OCI-LY1 (cell line): ENCODE data around the gene NUP133.

Experiments
- H2AFZ ChIP-seq: fragments of 200-600 bp; sonication (generic), shearing (Covaris generic); 2 replicates; pipeline ENCODE4 v1.6.0; 2014; ENCODE audit warnings: antibody characterized with exemption, mild to moderate bottlenecking, low read length
- H3F3A ChIP-seq: fragments of 200-600 bp; sonication (generic), shearing (Covaris generic); 2 replicates; pipeline ENCODE4 v1.6.0; 2014; ENCODE audit warnings: mild to moderate bottlenecking, antibody characterized with exemption, low read length, moderate library complexity; ENCODE audit not compliant: insufficient read depth
- H3K27ac ChIP-seq: fragments of 200-600 bp; sonication (generic); 2 replicates; pipeline ENCODE4 v1.5.1; 2014; ENCODE audit warnings: low read length, mixed run types, mild to moderate bottlenecking, low read depth; ENCODE audit not compliant: poor library complexity, severe bottlenecking
- H3K27me3 ChIP-seq: fragments of 200-600 bp; sonication (generic); 2 replicates; pipeline ENCODE4 v1.6.0; 2014; ENCODE audit warnings: antibody characterized with exemption, mild to moderate bottlenecking, low read length, moderate library complexity; ENCODE audit not compliant: insufficient read depth
- H3K36me3 ChIP-seq: fragments of 200-600 bp; sonication (generic); 2 replicates; pipeline ENCODE4 v1.6.1; 2014; ENCODE audit warnings: mild to moderate bottlenecking, antibody characterized with exemption, low read length, moderate library complexity, mixed read lengths; ENCODE audit not compliant: insufficient read depth
- H3K4me1 ChIP-seq: fragments of 200-600 bp; sonication (generic); 2 replicates; pipeline ENCODE4 v1.5.1; 2014; ENCODE audit warnings: mild to moderate bottlenecking, low read length, moderate library complexity; ENCODE audit not compliant: insufficient read depth, severe bottlenecking
- H3K4me2 ChIP-seq: fragments of 200-600 bp; sonication (generic), shearing (Covaris generic); 2 replicates; pipeline ENCODE4 v1.6.1; 2014; ENCODE audit warnings: low read length
- H3K4me3 ChIP-seq: fragments of 200-600 bp; sonication (generic); 2 replicates; pipeline ENCODE4 v1.5.1; 2014; ENCODE audit warnings: low read length, low read depth, mild to moderate bottlenecking, mixed read lengths; ENCODE audit not compliant: poor library complexity, severe bottlenecking
- H3K79me2 ChIP-seq: fragments of 200-600 bp; shearing (Covaris generic); 2 replicates; pipeline ENCODE4 v1.6.1; 2016; ENCODE audit warnings: mixed run types, low read length, mixed read lengths; ENCODE audit not compliant: insufficient read depth
- H3K9ac ChIP-seq: fragments of 200-600 bp; sonication (generic), shearing (Covaris generic); 2 replicates; pipeline ENCODE4 v1.6.1; 2014; ENCODE audit warnings: mild to moderate bottlenecking, low read length, mixed read lengths
- H3K9me2 ChIP-seq: fragments of 200-600 bp; sonication (generic), shearing (Covaris generic); 2 replicates; pipeline ENCODE4 v1.6.1; 2014; ENCODE audit warnings: low read depth, mild to moderate bottlenecking, low read length, mixed read lengths
- H3K9me3 ChIP-seq: fragments of 200-600 bp; shearing (Covaris generic); 2 replicates; pipeline ENCODE4 v1.6.1; 2014; ENCODE audit warnings: low read length, mixed read lengths
- H4K20me1 ChIP-seq: fragments of 200-600 bp; sonication (generic), shearing (Covaris generic); 2 replicates; pipeline ENCODE4 v1.6.0; 2016; ENCODE audit warnings: mild to moderate bottlenecking, low read length; ENCODE audit not compliant: insufficient read depth
- EZH2 ChIP-seq: fragments of 200-600 bp; sonication (generic), shearing (Covaris generic); IDR thresholded peaks from 2 replicates; pipeline ENCODE4 v1.8.0; 2017; ENCODE audit warnings: borderline replicate concordance, mixed run types, mild to moderate bottlenecking, antibody characterized with exemption, low read length, moderate library complexity, mixed read lengths
- TF ChIP-seq, protein P1 (sequence below): fragments of 200-600 bp; sonication (generic), shearing (Covaris generic); IDR thresholded peaks from 2 replicates; pipeline ENCODE4 v1.5.1; 2017; ENCODE audit warnings: mild to moderate bottlenecking, antibody characterized with exemption, low read length, moderate library complexity, mixed read lengths

The NUP133 gene

DNA sequence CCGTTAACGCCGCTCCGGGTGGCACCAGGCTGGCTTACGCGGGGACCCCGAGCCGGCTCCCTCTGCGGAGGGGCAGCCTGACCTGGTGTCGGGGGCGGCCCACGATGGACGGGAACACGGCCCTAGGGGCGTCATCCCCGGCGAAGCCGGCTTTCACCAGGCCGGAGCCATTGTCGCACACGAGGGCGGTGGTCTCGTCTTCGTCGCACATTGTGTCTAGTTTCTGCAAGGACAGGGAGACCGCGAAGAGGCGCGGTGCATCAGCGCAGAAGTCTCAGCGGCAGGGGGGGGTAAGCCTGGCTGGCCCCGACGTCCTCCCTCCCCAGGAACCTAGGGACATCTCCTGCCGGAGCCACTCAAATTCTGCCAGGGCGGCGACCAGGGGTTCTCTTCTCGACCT, 75.2 kb downstream of the NUP133 start:
- Histone ChIP-seq H2AFZ (no peak overlapping the region), H3K27ac (no peak overlapping the region), H3K79me2 (no peaks in the 10 kb centered on the region), H3K36me3 (no peaks in the 10 kb centered on the region), H3K9ac (no peak overlapping the region), H3F3A (no peaks in the 10 kb centered on the region), H3K4me1 (no peaks in the 10 kb centered on the region), H3K4me2 (no peak overlapping the region), H4K20me1 (no peaks in the 10 kb centered on the region), H3K27me3 (no peaks in the 10 kb centered on the region), H3K4me3 (no peak overlapping the region), H3K9me3 (no peaks in the 10 kb centered on the region), H3K9me2 (no peaks in the 10 kb centered on the region)
- TF ChIP-seq, protein P1, sequence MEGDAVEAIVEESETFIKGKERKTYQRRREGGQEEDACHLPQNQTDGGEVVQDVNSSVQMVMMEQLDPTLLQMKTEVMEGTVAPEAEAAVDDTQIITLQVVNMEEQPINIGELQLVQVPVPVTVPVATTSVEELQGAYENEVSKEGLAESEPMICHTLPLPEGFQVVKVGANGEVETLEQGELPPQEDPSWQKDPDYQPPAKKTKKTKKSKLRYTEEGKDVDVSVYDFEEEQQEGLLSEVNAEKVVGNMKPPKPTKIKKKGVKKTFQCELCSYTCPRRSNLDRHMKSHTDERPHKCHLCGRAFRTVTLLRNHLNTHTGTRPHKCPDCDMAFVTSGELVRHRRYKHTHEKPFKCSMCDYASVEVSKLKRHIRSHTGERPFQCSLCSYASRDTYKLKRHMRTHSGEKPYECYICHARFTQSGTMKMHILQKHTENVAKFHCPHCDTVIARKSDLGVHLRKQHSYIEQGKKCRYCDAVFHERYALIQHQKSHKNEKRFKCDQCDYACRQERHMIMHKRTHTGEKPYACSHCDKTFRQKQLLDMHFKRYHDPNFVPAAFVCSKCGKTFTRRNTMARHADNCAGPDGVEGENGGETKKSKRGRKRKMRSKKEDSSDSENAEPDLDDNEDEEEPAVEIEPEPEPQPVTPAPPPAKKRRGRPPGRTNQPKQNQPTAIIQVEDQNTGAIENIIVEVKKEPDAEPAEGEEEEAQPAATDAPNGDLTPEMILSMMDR = no peak
- TF ChIP-seq EZH2 = no peak

DNA sequence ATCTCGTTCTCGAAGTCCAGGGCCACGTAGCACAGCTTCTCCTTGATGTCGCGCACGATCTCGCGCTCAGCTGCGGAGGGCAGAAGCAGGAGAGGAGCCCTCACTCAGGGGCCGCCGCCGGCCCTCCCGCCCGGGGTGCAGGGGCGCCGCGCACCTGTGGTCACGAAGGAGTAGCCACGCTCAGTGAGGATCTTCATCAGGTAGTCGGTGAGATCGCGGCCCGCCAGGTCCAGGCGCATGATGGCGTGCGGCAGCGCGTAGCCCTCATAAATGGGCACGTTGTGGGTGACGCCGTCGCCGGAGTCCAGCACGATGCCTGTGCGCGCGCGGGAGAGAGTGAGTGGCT, 76.1 kb downstream of the NUP133 start:
- no peak overlapping the region for H3K9ac ChIP-seq
- H3K4me1 ChIP-seq = no peaks in the 10 kb centered on the region
- H3K4me2 ChIP-seq = no peak overlapping the region
- no peak for TF ChIP-seq EZH2
- TF ChIP-seq, protein P1 = no peak
- H3K36me3 ChIP-seq = no peaks in the 10 kb centered on the region
- no peaks in the 10 kb centered on the region for H4K20me1 ChIP-seq
- H3K27ac ChIP-seq = no peak overlapping the region
- no peaks in the 10 kb centered on the region for H3K9me2 ChIP-seq
- no peaks in the 10 kb centered on the region for H3F3A ChIP-seq
- H3K9me3 ChIP-seq = no peaks in the 10 kb centered on the region
- no peaks in the 10 kb centered on the region for H3K27me3 ChIP-seq
- H3K79me2 ChIP-seq = no peaks in the 10 kb centered on the region
- H2AFZ ChIP-seq = no peak overlapping the region
- no peak overlapping the region for H3K4me3 ChIP-seq

DNA sequence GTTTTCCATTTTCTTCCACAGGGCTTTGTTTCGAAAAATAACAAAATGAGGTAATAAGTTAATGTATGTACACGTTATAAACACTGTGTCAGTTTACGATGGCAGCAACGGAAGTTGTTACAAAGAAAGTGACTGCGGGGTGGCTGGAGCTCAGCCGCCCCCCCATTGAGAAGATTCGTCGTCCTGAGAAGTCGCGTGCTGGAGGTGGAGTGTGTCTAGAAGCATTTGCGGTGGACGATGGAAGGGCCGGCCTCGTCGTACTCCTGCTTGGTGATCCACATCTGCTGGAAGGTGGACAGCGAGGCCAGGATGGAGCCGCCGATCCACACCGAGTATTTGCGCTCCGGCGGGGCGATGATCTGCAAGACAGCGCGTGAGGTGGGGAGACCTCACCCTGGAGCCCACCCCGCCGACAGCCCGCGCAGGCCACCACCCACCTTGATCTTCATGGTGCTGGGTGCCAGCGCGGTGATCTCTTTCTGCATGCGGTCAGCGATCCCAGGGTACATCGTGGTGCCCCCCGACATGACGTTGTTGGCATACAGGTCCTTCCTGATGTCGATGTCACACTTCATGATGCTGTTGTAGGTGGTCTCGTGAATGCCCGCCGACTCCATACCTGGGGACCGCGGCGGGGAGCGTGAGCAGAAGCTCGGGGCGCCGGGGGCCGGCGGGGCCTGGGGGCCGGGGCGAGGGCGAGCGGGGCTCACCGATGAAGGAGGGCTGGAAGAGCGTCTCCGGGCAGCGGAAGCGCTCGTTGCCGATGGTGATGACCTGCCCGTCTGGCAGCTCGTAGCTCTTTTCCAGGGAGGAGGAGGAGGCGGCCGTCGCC, 76.6 kb downstream of the NUP133 start:
- no peak overlapping the region for H3K4me2 ChIP-seq
- H3K4me3 ChIP-seq = no peak overlapping the region
- no peak overlapping the region for H2AFZ ChIP-seq
- TF ChIP-seq EZH2 = no peak
- H3K4me1 ChIP-seq = no peaks in the 10 kb centered on the region
- H3K27me3 ChIP-seq = no peaks in the 10 kb centered on the region
- no peak overlapping the region for H3K9ac ChIP-seq
- H3K79me2 ChIP-seq = no peaks in the 10 kb centered on the region
- H3K36me3 ChIP-seq = no peaks in the 10 kb centered on the region
- no peaks in the 10 kb centered on the region for H4K20me1 ChIP-seq
- H3K9me2 ChIP-seq = no peaks in the 10 kb centered on the region
- H3K9me3 ChIP-seq = no peaks in the 10 kb centered on the region
- H3K27ac ChIP-seq = no peak overlapping the region
- no peaks in the 10 kb centered on the region for H3F3A ChIP-seq
